Left kidney (tissue), 2 donors: ENCODE data around the gene PRSS2. TPM values are rescaled to one million over a fixed set of nuclear protein-coding genes. Genes with fewer than 3 reads are reported as not detected.

Experiments
- DNase-seq: peaks from one replicate; pipeline ENCODE4 v3.0.0-alpha.2; 2013
- polyA plus RNA-seq: library from polyadenylated mRNA; unstranded; fragments of 120-200 nt; gene quantifications from one replicate; pipeline ENCODE4 v1.2.1, GENCODE V29; 2013; ENCODE audit not compliant: insufficient read length

Gene PRSS2
- polyA plus RNA-seq, 1 donor: not detected

GRCh38 chr7:142801601-142802295 lies 31.0 kb downstream of the PRSS2 start:
- DNase-seq: no peak

GRCh38 chr7:142802301-142802700 lies 31.5 kb downstream of the PRSS2 start:
- no peak for DNase-seq

- no peak for DNase-seq
These were observed 33.1 kb downstream of the PRSS2 start for GRCh38 chr7:142803901-142804300.

GRCh38 chr7:142804728-142805207 lies 34.0 kb downstream of the PRSS2 start:
- no peak for DNase-seq

GRCh38 chr7:142805350-142806021 lies 34.7 kb downstream of the PRSS2 start:
- DNase-seq: no peak

- no peak for DNase-seq
These were observed 35.2 kb downstream of the PRSS2 start for GRCh38 chr7:142806022-142806356.

- DNase-seq: no peak
These were observed 36.2 kb downstream of the PRSS2 start for GRCh38 chr7:142806957-142807356.

- no peak for DNase-seq
These were observed 37.2 kb downstream of the PRSS2 start for GRCh38 chr7:142807855-142808460.

GRCh38 chr7:142808461-142808801 lies 37.7 kb downstream of the PRSS2 start:
- no peak for DNase-seq

- no peak for DNase-seq
These were observed 38.2 kb downstream of the PRSS2 start for GRCh38 chr7:142808802-142809583.

- DNase-seq: no peak
These were observed 38.9 kb downstream of the PRSS2 start for GRCh38 chr7:142809671-142810070.

- no peak for DNase-seq
These were observed 40.5 kb downstream of the PRSS2 start for GRCh38 chr7:142811154-142811737.

GRCh38 chr7:142812437-142813215 lies 41.9 kb downstream of the PRSS2 start:
- DNase-seq: no peak

- DNase-seq: no peak
These were observed 42.5 kb downstream of the PRSS2 start for GRCh38 chr7:142813226-142813625.

GRCh38 chr7:142813699-142814098 lies 42.9 kb downstream of the PRSS2 start:
- no peak for DNase-seq

- DNase-seq: no peak
These were observed 43.7 kb downstream of the PRSS2 start for GRCh38 chr7:142814451-142814850.

- no peak for DNase-seq
These were observed 44.4 kb downstream of the PRSS2 start for GRCh38 chr7:142815134-142815533.

- no peak for DNase-seq
These were observed 46.7 kb downstream of the PRSS2 start for GRCh38 chr7:142817506-142817905.

GRCh38 chr7:142819530-142819929 lies 48.8 kb downstream of the PRSS2 start:
- no peak for DNase-seq

- DNase-seq: no peak
These were observed 51.9 kb downstream of the PRSS2 start for GRCh38 chr7:142822714-142823113.
